NOMO-1 treated with DMSO at 0.1 percent for 48 hours (cell line): ENCODE data around the gene FAM53B.

ENCODE experiments used
- DNase-seq: peaks from one replicate; lab custom pipeline; 2025; ENCODE audit not compliant: unreplicated experiment; lab: John Stamatoyannopoulos, UW

The FAM53B gene

DNA sequence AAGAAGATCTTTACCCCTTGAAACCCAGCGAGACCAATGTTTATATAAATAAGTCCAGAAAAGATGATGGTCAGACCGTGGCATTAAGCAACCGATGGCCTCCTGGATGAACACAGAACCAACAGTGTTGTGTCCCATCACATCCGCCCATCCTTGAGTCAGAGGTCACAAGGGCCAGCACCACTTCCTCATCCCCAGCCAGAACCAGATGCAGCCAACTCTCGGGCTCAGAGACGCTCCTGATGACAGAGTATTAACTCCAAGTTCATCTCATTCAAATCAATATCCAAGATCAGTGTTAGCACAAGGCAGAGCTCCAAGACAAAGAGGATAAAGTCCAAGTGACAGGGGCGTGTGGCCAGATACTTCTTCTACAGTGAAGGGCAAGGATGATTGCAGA lies 63.5 kb downstream of the FAM53B start:
- no peak for DNase-seq

DNA sequence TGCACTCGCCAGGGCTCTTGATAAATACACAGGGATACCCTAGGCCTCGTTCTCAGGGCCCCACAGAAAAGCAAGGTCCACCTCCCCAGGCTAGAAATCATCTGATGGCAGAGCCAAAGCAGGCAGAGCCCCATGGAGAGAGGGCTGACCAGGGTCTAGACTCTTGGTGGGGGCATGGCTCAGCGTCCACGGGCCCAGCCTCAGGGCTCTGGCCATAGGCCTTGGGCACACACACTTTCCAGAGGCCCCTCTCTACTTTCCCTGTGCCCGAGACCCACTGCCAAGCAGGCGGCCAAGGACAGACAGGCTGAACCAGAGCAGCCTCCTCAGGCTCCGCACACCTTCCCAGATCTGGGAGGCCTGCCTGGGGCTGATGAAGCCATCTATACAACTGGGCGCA lies 64.8 kb downstream of the FAM53B start:
- no peak for DNase-seq

DNA sequence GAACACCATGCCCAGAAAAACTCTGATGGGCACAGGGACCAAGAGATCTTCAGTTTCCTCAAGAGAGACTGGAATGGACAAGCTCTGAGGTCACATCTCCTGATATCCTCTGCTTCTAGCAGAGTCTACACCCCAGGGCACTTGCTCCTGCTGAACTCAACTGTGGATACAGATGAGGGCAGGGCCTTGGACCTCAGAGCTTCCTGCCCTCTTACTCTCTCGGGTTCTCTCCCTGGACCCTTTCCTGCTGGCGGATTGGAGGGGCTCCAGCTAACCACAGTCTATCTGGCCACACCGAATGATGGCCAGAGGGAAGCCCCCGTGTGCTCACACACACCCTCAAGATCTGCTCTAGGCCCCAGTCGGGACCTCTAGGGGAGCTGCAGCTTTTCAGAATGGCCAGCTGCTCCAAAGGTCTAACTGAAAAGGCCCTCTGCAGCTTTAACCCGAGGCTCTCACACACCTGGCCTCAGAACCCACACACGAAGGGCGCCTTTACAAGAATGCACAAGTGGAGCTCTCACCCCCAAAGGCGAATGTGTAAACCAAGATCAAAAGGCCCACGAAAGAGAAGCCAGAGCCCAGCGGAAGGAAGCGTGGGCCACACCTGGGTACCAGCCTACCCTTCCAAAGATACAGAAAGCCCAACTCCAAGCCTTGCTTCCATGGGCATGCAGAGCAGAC lies 65.5 kb downstream of the FAM53B start:
- no peak for DNase-seq

DNA sequence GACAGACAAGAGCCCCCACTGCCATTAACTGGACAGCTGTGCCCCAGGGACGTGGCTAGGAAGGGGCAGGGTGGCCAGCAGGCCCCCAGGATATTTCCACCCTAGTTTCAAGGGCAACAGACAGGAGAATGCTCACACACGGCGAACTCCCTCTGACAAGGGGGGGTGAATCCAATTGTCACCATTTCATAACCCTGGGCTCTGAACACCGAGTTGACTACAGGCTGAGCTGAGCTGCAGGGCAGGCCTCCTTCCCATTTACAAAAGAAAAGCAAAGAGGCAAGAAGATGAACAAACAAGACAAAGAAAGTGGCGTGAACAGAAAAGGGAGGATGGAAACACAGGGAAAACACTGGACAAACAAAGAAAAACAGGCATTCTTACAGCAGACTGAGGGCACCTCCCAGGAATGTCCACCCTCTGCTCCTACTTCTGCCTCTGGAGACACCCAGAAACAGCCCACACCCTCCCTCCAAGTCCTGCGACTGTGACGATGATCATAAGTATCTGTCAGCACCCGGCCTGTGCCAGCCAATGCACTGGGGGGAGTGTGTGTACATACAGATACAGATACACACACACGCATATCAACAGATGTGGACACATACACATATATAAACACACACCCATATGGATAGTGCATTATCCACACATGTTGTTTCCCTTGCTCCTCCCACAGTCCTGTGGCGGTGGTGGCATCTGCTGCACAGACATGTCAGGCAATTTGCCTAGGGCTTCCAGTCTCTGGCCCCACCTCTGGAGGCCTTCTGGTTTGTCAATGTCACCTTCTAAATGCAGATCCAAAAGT lies 66.2 kb downstream of the FAM53B start:
- DNase-seq = no peak

DNA sequence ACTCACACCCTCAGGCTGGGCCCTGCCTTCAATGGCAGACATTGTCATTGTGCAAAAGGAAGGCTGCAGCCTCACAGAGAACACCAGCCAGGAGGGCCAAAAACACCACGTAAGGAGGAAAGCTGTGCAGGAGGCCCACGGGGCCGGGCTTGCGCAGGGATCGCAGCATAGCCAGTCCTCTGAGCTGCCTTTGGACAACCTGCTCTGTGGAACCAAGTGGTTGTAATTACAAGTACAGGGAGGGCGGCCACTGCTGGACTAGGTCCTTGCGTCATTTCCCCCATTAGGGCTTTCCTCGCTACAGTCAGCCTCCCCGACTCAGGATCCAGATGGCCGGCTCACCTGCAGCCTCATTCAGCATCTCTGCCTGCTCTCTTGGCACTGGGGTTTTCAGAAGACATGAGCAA lies 66.9 kb downstream of the FAM53B start:
- DNase-seq = no peak

DNA sequence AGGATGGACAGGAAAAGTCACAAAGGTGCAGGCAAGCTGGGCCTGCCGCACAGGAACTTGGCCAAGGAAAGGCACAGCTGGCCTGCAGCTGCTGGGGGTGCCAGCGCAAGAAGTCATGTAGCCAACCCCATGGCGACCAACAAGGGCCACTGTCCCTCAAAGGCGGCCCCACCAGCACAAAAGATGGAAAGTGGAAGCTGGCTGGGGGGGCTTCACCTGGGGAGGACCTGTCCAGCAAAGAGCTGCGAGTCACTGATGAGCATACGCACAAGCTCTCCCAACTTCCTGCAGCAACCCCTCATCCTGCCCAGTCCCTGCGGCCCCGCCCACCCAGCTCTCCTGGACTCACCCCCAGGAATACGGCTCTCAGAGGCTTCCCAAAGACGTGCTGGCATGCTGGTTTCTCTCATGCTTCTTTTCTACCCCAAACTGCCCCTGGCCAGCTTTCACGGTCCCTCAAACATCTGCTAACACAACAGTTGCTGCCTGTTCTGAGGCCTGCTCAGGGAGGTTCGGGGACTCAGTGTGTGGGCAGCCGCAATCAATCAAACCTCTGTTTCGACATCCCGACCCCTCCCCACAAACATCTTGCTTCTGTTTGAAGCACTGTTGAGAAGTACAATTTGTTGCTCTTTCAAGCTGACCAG lies 67.6 kb downstream of the FAM53B start:
- DNase-seq = no peak

DNA sequence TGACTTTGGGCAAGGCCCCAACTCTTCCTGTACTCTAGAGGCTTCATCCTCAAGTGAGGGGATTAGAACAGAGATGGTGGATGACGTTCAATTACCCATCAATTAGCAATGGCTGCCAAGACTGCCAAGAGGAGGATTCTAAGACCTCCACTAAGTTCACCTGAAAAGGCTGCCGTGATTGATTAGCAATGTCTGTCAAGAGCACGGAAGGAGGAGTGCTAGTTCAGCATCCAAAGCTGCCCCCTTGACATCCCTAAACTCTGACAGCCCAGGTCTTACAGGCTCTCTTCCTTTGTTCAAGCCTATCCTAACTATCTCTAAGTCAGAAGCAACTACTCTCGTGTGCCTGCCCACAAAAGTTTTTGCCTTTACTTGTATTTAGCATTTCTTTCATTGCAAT lies 68.4 kb downstream of the FAM53B start:
- DNase-seq = no peak

DNA sequence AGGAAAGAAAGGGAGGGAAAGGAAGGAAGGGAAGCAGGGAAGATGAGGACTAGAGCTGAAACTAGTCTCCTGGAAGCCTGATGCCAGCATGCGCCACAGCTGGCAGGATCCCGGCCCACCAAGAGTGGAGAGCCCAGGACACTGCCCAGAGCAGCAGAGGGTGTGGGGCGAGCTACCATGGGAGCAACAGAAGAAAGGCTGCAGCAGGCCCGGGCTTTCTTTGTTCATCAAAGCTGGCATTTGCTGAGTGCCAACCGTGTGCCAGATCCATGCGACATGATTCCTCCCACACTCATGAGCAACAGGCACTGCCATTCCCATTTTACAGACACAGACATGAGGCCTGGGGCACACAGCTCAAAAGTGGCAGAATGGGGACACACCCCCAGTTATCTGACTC lies 68.9 kb downstream of the FAM53B start:
- DNase-seq = no peak

DNA sequence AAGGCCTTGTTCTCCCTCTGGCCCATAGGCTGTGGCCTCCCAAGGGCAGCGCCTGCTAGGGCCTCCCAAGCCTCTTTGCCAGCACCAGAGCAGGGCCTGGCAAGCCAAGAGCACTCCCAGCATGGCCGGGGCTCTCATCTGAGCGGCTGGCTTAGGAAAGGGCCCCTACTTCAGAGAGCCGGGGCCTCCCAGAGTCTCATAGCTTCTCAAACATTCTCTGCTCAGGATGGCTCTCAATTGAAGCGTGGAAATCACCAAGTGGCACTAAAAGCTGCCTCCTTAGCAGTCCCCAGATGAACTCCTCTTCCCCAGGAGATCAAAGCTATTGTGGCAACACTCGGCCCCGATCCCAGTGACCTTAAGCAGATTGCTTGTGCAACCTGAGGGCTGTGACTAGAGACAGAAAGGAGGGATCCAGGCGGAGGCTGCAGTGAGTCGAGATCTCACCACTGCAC lies 69.4 kb downstream of the FAM53B start:
- DNase-seq = no peak

DNA sequence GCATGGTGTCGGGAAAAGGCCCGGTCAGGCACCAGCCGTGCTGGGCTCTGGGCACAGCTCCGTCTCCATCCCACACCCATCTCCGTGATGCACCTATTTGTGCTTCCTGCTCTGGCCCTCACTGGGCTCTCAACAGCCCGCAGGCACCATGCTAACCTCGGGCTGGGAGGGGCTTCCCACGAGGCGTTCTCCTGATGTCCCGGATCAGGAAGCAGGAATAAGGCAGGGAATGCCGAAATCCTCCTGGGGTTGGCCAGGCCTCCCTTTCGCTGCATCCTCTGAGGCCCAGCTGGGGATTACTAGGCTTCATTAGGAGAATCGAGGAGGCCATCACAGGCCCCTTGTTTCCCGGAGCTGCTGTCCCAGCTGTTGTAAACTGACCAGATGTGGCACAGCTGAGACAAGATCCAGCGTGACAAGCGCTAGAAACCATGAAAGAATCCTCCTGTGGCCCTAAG lies 72.0 kb downstream of the FAM53B start:
- no peak for DNase-seq

DNA sequence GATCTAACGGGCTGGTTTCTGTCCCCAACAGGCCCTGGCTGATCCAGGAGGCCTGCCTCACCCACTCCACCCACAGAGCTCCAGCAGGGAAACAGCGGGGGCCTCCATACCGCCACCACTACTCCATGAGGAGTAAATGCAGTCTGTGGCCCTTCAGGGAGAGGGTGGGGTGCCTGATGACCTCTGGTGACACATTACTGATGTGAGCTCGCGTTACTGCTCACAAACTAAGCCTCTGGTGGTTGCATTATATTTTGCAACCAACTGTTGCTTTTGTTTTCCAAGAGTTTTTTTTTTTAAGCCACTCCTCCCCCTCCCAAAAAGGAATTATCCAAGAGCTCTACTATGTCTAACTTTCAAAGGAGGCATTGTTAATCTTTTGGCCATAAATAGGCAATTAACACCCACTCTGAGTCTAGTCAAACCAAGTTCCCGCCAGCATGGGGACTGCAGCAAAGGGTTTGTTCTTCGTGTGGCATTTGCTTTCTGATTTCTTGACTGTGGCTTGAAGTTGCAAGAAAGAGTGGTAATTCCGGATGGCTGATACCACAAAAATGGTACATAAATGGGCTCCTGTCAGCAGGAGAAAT lies 72.6 kb downstream of the FAM53B start:
- DNase-seq = no peak

DNA sequence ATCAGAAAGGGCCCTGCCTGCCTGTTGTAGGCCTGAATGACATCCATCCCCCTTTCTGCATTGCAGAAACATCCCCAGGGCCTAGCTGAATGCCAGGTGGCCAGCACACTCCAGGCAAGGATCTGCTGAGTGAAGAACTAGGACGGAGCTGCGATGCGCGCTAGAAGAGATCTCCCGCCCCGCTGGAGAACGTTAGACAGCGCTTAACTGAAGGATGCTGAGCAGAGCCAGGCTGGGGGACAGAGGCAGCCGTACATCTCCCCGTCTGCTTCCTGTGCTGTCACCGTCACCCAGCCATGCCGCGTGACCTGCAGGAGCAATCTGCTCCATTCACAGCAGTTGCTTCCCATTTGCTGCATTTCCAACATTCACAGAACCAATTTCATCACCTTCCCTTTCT lies 73.3 kb downstream of the FAM53B start:
- no peak for DNase-seq

DNA sequence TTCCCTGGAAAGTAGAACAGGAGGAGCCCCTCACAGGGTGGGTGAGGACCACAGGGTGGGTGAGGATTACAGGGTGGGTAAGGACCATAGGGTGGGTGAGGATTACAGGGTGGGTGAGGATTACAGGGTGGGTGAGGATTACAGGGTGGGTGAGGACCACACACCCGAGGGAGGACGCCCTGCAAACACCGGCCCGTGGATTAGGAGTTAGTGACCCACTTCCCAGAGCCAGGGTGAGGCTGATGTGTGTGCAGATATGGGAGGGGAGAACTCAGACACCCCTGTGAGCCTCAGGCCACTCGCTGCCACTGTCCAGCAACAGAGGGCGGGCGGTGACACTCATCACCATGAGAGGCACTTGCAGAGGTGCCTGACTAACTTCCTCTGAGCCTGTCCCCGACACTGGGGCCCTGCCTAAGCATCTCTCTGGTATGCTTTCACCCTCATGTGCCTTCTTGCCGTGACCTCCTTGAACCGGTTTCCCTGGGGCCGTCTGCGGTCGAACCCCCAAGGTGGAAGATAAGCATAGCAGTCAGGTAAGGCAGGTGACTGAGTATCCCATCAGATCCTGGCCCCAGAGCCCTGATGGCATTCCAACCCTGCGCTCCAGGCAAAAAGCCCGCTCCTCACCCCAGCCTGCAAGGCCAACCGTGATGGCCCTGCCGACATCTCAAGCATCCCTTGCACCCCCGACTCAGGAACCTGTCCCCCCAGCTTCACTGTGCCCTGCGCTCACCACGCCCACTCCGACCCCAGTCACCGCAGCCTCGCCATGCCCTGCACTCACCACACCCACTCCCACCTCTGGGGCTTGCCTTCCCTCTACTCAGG lies 74.1 kb downstream of the FAM53B start:
- no peak for DNase-seq

DNA sequence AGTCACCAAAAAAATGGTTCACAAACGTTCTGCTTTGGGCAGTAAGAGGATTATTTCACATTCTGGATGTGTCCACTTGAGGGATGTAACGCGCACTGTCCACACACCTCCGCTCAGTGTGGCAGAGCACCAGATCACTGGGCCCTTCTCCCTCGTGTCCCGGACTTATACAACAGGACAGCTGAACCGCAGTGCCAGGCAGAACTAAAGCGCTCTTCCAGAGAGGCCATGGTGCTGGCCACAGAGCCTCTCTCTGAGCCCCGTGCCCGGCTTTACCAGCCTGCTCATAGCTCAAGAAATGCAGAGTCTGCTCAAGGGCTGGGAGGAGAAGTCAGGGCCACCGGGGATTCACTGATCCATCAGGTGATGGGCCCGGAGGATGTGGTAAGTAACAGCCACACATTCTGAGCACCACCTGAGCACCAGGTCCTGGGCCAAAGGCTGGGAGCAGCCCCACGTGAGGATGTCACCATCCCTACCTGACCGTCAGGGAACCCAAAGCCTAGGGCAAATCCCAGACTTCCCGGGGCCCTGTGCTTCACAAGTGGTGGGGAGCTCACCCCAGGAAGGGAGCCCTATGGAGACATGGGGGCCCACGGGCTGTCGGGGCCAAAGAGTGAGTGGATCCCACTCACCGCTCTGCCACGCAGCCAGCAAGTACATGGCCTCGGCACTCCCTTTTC lies 74.9 kb downstream of the FAM53B start:
- DNase-seq = no peak

DNA sequence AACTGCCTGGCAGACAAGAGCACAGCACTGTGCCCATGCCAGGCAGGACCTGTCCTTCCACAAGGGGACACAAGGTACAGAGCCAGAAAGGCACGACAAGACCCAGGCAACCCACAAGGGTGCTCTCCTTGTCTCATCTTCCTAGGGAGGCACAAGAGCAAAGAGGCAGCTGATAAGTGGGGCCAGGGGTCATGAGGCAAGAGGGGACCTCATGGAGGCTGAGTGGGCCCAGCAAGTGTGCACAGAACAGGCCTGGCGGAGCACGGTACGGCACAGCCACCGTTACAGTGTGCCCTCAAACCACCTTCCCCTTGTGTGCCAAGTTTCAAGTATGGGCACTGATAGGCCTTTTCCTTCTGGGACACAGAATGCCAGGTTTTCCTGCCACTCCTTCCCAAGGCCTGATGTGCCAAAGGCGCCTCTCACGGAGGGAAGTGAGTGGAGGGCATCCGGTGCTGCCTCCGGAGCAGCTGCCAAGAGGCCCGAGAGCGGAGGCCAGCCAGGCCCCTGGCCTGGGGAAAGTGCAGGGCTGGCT lies 75.6 kb downstream of the FAM53B start:
- no peak for DNase-seq

DNA sequence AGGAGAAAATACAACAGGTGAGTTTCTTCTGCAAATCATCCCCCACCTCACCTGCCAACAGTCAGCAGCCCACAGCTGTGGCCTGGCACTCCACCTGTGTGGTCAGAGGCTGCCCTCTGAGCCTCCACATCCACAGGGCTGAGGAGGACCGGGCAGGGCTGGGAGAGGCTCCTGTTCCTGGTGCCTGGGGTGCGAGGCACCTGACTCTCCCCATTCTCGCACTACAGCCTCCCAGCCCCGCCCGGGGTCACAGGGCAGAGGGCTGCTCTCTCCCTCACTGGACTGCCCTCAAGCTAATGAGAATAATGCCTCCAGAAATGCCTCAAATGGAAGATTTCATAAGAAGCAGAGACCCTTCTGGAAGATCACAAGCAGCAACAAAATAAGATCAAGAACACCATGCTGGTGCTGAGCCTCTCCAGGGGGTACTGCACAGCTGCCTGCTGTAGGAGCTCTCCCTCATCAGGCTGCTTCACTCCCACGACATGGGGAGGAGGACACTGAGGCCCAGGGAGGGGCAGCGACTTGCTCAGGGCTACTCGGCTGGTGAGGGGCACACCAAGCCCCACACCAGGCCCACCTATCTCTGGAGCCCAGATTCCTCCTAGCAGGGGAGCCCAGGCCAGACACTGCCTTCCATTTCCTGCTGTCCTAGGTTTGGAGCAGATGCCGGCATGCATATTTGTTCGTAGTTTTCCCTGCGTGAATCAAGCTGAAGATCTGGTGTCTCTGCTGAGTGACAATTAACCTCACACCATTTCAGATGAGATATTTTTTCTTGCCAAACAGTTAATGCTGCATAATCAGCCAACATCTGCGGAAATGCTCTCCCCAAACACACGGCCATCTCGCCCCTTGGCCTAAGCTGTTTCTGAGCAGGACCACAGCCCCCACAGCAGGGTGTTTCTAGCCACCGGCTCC lies 76.5 kb downstream of the FAM53B start:
- DNase-seq = no peak

DNA sequence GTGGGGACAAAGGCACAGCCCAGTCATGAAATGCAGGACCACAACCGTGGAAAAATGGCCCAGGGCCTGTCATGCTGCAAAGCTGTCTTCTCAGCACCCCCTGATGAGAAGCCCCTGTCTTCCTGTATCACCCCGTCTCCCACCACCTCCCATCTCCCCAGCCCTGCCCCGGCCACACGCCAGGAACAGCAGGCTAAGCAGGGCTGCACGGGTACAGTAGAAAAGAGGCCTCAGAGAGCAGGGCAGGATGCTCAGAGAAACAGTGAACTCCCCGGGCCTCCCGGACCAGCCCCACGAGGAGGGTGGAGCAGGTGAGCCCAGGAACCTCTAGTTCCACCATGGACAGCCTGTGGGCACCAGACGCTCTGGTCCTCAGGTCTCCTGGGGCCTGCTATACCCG lies 77.7 kb downstream of the FAM53B start:
- no peak for DNase-seq

DNA sequence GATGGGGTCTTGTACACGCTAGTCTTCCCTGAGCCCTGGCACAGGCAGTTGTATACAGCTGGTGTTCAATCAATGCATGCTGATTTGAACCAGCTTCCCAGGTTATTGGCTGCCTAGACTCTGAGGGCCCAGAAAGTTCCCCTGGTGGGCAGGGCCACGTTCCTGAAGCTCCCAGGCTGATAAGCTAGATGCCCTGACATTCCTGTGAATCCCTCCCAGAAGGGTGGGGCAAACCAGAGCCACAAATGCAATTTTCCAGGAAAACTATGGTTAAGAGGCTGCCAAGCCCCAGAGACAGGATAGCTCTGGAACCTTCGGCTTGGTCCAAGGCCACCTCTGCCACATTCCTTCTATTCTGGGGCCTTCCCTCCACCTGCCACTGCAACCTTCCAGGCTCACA lies 78.2 kb downstream of the FAM53B start:
- DNase-seq = no peak

DNA sequence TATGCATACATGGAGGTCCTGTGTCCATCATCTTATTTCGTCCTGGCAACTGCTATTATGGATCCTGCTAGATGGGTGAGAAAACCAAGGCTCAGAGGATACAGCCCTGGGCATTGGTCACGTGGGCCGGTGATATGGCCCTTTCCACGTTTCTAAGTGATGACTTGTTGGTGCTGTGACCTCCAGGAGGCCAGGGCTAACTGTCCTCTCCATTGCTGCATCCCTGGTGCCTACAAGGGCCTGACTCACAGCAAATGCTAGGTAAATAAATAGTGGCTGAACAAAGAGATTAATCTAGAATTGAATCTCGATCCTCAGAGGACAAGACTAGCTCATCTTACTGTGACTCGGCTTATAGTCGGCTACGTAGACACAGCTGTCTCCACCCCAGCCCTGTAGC lies 78.6 kb downstream of the FAM53B start:
- DNase-seq = no peak
